Left forelimb (tissue), 1 donor: Measurements from ENCODE around the gene MUC13.

Source experiments
- DNase-seq: peaks from one replicate; pipeline ENCODE4 v3.0.0-alpha.2; 2018; ENCODE audit warnings: low spot score

Gene MUC13

DNA sequence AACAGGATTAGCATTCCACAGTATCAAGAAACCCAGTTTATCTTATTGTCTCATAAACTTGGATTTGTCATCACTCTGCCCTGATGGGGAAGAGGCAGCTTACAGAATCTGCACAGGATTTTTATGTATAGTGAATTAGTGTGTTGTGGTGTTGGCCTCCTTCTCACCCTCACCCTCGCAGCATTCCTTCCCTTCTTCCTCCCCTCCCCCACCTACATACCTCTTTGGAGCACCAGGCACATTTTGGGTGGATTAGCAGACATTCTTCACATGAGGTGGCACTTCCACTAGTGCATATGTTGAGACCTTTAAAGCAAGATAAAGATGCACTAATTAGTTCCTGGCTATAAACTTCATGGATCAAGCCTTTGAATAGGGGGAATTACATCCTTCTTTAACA lies 61.3 kb downstream of the MUC13 start:
- DNase-seq: no peak

DNA sequence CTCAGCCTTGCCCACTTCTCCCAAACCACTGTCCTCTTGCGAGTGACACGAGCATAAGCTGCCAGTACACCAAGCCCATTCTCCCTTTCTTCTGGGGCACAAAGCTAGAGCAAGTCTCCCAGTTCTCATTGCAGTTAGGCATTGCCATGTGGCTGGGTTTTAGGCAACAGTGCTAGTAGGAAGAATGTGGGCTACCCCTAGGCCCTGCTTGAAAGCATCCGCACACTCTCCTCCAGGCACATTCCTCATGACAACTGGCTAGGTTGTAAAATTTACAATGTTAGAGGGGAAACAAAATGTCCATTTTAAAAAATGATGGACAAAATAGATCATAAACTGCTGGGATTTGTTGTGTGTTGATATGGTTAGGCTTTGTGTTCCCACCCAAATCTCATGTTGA lies 67.0 kb downstream of the MUC13 start:
- DNase-seq: no peak

DNA sequence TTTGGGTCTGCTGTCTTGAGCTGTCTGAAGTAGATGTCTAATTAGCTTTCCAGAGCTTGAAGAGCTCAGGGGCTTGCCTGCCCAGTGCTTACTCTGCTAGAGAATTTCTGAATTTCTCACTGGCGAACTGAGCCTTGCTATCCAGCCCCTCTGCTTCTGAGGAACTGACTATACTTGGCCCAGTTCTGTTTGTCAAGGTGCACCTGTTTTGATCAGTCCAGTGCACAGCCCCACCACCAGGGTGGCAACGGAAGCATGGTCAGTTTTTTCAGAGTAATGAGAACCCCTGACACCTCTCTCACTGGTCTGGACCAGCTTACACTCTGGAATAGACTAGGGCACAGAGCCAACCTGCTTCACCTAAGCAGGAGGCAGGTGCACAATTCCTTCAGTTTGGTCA lies 72.5 kb downstream of the MUC13 start:
- no peak for DNase-seq

DNA sequence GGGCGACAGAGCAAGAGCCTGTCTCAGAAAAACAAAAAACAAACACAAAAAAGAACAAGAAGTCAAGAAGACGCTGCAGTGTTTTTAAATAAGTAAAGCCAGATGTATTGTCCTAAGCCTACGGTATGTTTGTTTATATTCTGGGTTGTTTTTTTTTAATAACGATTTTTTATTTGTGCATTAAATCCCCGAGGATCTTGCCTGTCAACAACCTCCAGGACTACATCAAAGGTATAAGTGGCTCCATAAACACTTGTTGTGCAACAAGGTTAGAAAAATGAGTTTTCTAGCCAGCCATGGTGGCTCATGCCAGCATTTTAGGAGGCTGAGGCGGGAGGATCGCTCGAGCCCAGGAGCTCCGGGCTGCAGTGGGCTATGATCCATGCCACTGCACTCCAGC lies 73.5 kb downstream of the MUC13 start:
- no peak for DNase-seq

DNA sequence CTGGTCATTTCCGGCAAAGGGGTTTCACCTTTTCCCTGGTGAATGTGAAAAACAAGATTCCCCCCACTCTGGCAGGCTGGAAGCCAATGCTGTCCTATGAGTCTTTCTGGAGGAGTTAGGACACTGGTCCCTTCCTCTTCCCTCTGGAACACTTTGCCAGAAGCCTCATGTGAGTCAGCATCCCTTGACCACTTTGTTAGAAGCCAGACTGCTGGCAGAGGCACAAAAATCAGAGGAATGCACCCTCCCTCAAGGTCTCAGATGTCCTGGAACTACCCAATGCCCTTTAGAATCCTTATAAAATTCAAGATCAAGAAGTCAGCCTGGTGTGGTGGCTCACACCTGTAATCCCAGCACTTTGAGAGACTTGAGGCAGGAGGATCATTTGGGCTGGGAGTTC lies 74.0 kb downstream of the MUC13 start:
- no peak for DNase-seq

DNA sequence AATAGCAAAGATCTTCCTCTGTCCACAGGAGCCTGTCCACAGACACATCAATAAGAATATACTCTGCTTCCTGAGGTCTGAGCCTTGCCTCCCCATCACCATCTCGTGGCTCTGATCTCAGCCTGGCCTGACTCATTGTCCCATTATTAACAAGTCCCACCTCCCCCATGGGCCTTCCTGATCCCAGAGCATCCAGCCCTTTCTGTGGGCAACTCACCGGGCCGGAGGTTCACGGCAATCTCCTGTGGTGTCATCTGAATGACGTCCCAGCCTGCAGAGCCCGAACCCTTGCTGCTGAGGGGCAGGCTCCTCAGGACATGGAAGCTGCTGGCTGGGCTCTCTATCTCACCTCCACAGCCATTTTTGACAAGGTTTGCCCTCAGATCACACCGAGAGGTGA lies 75.5 kb downstream of the MUC13 start:
- DNase-seq: no peak

DNA sequence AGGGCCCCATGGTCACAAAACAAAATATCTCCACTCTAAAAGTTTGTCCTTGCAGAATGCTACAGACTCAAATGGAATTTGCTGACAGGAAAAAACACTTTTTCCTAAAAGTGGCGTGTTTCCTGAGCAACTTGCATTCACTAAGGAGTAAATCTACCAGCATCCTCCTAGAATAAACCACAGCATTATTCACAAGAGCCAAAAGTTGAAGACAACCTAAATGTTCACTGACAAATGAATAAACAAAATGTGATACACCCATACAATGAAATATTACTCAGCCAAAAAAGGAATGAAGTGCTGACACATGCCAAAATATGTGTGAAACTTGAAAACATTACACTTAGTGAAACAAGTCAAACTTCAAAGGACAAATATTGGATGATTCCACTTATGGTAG lies 76.3 kb downstream of the MUC13 start:
- DNase-seq: no peak

DNA sequence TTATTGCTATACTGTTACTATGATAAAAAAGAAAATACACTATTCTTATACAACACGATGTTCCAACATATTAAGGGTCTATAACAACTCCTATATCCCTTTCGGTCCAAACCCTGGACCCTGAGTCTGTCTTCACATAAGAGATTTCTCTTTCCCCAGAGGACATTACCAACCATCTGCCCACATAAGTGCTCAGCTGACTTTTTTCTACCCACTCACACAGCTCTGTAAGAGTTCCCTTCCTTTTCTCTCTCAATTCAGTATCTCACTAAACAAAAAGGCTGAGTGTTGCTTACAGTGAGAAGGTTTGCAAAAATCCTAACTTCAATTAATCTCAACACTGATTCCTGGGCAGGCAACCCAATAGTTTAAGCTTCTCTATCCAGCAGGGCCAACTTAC lies 77.9 kb downstream of the MUC13 start:
- no peak for DNase-seq
